HG02852 (cell line): ENCODE results near the gene TANGO6.
"Not testable (repeated sequence)": the region's sequence is repeated elsewhere in the genome, so short reads cannot be mapped to it uniquely, and the experiment has no call there.

ENCODE experiments used
- ATAC-seq: cut with Tn5 transposase; IDR thresholded peaks from one replicate; pipeline ENCODE4 v1.9.1; 2021; ENCODE audit warnings: mild to moderate bottlenecking, moderate library complexity; ENCODE audit not compliant: unreplicated experiment

Gene TANGO6

DNA sequence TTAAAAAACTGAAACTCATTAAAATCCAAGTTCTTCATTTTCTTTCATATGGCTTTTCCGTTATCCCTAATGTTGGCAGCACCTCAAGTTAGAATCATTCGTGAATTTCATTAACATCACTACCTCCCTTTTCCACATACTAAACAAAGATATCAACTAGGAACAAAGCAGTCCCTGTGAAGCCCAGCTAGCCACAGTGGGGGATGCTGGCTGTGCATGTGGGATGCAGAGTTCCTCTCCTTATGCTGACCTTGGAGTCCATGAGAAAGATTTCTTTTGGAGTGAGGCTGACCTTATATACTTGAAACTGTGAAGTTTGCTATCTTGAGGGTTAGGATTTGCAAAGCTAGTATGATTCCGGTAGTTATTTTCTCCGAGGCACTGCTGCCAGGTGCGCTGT is 117.6 kb downstream of the TANGO6 start:
- ATAC-seq, result no peak

DNA sequence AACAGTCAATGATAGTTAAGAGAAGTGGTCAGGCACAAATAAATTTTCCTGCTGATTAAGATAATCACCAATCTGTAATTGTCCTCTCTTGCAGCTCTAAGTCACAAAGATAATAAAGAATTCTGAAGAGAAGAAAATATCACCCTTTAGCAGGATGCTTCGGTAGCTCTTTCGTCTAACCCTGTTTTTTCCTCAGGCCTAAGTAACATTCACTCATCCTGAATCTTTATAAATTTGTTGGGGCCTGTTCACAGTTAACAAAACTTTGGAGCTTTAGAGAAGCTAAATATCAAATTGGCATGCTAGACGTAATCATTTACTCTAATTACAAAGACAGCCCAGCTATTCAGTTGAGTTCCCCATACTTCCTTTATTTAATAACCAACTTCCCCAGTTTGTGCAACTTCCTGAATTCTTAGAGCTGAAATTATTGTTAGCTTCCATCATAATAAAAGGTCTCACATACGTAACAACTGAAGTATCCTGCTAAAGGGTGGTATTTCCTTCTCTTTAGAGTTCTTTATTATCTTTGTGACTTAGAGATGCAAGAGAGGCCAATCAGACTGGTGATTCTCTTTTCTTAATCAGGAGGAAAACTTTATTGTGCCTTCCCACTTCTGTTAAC is 118.6 kb downstream of the TANGO6 start:
- no peak for ATAC-seq

DNA sequence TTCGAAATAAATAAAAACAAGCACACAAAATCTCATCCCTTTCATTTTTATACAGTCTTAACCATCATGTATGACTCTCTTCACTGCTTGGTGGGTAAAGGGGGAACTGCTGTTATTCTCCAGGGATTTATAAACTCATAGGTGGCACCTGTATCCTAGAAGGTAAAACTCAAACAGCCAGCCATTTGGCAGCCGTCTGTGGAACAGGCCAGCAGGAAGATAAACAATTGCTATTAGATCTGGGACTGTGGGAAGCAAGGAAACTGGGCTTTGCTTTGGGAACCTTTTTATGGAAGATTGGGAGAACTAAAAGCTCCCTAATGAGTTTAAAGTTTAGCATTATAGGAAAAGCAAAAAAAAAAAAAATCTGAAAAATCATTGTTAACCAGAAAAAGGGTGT is 126.0 kb downstream of the TANGO6 start:
- ATAC-seq, result no peak

DNA sequence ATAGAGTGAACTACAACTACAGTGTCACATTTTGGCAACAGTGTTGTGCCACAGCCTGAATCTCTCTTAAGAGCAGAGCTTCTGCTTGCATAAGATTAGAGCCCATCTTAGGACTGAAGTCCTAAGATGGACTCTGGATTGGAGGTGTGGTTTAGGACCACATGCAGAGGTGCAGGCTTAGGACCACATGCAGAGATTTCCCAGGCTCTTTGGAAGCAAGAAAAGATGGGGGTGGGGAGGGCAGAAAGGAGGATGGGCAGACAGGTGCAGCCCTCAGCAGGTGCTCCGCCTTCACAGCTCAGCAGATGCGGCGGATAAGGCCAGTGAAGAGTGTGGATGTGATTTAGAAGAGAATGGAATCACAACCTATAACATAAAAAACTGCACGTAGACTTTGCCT is 128.7 kb downstream of the TANGO6 start:
- ATAC-seq, result no peak

DNA sequence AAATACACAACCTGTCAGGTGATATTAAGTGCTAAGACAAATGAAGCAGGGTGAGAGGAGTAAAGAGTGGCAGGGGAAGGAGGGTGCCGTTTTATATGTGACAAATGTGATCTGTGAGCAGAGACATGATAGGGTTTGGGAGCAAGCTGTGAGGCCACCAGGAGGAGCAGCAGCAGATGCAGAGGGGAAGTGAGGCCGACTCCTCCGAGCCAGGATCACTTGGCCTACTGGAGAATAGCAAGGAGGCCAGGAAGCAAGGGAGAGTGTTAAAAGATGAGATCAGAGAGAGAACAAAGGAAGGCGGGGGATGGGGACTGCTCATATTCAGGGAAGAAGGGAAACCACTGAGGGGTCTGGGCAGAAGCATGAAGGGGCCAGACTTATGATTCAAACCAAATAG is 129.4 kb downstream of the TANGO6 start:
- no peak for ATAC-seq

DNA sequence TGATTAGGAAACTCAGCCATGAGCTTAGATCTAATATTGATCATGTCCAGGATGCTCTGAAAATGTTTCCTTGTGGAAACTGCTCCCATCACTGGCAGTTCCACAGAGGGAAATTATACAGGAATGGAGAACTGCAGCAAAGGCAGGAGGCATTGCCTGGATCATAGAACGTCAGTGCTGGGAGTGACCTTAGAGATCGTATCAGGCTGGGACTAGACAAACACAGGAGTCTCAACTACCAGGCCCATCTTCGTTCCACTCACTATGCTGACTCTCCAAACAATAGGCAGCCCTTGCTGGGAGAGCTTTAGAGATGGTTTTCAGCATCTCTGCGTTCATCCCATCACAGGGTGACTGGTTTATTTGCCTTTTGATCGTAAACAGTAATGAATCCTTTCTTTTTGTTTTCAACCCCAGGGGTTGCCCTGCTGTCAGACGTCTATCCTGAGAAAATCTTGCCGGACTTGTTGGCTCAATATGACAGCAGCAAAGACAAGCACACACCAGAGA is 130.3 kb downstream of the TANGO6 start:
- ATAC-seq, result no peak

DNA sequence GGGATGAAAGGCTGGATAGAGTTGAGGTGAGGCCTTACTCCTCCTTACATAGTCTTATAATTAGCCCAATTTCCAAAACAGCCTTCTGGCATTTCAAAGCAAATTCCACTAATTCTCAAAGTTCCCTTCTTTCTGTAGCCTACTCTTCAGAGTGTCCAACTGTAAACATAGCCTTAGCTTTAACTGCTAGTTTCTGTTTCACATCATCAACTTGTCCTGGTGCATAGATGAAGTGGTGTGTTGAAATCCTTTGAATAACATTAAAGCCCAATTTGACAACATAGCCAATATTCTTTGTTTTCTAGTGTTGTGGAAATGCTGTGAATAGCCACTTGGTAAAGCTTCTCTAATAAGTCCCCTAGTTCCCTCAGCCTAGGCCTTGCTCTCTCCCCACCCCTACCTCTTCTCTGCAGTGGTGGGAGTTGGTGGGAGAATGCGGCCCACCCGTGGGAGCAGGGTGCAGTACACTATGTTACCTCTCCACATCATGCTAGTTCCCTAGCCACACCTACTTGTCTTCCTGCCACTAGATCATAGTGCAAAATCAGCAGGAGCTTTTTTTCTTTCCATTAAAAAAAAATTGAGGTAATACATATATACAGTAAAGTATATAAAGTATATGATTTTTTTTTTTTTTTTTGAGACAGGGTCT is 135.1 kb downstream of the TANGO6 start:
- ATAC-seq, result no peak

DNA sequence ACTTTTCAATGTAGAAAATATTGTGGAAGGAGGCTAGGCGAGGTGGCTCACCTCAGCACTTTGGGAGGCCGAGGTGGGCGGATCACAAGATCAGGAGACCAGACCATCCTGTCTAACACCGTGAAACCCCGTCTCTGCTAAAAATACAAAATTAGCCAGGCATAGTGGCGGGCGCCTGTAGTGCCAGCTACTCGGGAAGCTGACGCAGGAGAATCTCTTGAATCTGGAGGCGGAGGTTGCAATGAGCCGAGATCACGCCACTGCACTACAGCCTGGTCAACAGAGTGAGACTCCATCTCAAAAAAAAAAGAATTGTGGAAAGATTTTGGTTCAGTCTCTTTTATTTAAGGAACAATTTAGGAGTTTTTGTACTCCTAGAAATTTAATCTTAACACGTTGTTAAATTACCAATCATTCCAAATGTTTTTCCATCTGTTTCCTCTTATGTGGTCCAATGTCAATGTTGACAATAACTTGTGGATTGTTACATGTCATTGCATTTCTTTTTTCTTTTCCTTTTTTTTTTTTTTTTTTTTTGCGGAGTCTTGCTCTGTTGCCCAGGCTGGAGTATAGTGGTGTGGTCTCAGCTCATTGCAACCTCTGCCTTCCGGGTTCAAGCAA is 137.5 kb downstream of the TANGO6 start:
- ATAC-seq, result no peak

DNA sequence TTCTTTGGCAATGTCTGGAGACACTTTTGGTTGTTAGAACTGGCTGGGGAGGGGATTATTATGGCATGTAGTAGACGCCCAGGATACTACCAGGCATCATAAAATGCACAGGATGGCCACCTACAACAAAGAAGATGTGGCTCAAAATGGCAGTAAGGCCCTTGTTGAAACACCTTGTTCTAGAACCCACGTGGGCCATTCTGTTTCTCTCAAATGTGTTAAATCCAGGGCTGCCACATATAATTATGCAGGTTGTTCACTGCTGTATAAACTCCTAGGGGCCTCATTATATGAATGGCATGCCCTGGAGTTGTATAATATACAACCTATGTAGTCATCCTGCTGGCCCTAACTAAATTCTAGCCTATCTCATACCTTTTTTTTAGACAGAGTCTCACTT is 138.6 kb downstream of the TANGO6 start:
- ATAC-seq, result no peak

DNA sequence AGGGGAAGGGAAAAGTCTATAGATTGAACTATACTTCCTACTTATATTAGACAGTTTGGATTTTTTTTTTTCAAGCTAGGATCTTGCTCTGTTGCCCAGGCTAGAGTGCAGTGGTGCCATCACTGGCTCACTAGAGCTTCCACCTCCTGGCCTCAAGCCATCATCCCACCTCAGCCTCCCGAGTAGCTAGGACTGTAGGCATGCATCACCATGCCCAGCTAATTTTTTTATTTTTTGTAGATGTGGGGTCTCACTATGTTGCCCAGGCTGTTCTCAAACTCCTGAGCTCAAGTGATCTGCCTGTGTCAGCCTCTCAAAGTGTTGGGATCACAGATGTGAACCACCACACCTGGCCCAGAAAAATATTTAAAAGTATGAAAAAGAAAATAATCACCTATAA is 141.1 kb downstream of the TANGO6 start:
- no peak for ATAC-seq

DNA sequence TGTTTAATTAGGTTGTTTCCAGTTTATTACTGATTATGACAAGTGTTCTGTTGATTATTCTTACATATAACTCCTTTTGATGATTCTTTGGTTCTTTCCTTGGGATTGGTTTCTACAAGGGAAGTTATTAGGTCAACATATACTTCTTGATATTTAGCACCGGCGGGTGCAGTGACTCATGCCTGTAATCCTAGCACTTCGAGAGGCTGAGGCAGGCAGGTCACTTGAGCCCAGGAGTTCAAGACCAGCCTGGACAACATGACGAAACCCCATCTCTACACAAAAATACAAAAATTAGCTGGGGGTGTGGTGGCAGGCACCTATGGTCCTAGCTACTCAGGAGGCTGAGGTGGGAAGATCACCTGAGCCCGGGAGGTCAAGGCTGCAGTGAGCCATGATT is 141.9 kb downstream of the TANGO6 start:
- ATAC-seq, result no peak

DNA sequence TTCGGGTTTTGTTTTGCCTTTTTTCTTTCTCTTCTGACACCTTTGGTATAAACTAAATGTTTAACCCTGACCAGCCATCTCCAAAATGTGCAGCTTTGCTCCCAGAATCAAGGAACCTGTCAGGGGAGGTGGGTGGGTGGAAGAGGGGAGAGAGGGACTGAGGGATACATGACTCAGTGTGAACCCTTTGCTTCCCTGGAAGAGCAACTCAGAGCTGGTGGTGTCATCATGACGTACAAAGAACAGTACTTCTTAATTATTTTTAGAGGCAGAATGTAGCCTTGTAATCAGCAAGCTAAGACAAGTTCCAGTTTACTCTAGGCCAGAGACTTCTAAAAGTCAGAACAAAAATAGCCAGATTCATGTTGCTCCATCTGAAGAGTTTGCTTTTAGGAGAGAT is 142.5 kb downstream of the TANGO6 start:
- no peak for ATAC-seq

DNA sequence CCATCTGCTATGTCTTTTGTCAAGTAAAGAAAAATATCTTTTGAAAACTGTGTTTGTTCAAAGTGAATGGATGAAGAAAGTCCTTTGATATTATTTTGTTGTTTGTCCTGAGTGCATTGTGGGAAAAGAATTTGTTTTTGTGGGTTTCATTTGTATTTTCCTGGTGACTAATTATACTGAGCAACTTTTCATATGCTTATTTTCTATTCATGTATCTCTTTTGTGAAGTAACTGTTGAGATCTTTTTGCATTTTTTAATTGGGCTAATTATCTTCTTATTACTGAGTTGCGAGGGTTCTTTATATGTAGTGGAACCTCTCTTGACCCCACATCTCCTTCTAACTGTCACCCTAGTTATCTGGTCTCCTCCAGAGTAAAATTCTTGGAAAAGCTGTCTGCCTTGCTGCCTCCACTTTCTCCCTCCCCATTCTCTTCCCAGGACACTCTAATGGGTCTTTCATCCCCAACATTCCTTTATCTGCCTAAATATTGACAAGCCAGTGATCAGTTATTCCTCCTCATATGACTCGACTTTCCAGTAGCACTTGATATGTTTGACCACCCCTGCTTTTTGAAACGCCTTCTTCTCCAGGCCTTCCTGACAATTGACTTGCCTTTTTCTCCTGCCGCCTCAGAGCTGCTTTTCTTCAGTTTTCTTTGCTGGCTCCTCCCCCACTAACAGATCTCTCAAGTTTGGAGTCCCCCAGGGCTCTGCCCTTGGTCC is 144.6 kb downstream of the TANGO6 start:
- no peak for ATAC-seq

DNA sequence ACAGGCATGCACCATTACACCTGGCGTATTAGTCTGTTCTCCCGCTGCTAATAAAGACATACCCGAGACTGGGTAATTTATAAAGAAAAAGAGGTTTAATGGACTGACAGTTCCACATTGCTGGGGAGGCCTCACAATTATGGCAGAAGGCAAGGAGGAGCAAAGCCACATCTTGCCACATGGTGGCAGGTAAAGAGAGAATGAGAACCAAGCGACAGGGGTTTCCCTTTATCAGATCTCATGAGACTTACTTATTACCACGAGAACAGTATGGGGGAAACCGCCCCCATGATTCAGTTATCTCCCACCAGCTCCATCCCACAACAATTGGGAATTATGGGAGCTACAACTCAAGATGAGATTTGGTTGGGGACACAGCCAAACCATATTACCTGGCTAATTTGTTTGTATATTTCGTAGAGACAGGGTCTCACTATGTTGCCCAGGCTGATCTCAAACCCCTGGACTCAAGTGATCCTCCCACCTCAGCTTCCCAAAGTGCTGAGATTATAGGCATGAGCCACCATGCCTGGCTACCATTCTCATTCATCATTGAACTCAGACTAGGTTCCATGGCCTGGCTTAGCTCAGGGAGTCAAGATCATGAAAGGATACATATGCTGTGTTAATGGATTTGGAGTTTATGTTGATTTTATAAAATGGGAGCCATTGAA is 147.0 kb downstream of the TANGO6 start:
- ATAC-seq, result not testable (repeated sequence)

DNA sequence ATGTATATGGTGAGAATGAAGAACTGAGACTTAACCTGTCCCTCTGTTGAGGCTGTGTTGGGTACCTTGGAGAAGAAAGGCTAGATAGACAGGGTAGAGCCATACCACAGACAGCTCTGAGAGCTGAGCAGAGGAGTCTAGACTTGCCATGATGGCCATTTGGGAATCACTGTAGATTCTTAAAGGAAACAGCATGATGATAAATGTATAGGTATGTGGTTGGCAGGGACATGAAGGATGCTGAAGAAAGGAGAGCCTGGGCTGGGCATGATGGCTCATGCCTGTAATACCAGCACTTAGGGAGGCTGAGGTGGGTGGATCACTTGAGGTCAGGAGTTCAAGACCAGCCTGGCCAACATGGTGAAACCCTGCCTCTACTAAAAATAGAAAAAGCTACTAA is 147.7 kb downstream of the TANGO6 start:
- no peak for ATAC-seq

DNA sequence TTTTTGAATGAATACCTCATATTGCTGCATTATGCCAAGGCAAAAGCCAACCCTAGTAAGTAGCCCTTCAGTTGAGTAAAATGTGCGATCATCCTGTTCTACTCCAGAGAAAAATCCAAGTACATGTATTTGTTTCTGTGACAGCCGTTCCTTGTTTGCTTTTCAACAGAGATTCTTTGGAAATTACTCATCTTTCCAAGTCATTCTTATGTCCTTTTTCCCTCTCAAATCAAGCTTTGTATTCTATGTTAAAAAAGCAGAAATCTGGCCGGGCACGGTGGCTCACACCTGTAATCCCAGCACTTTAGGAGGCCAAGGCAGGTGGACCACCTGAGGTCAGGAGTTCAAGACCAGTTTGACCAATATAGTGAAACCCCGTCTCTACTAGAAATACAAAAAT is 149.2 kb downstream of the TANGO6 start:
- ATAC-seq, result no peak

DNA sequence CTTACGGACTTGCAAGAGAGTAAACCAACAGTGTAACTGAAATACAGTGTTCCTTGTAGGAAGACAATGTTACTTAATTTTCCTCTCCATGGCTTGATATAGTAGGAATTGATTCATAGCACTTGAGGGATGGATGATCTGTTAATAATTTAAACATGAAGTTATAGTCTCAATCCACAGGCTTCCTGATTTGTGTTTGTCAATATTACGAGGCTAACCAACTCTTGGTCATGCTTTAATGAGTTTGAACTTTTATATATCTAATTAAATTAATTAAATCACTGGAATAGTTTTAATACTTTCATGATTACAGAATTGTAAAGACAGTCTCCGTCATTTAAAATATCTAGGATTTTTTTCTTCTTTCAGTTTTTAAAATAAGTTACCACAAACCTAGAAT is 150.1 kb downstream of the TANGO6 start:
- ATAC-seq, result no peak

DNA sequence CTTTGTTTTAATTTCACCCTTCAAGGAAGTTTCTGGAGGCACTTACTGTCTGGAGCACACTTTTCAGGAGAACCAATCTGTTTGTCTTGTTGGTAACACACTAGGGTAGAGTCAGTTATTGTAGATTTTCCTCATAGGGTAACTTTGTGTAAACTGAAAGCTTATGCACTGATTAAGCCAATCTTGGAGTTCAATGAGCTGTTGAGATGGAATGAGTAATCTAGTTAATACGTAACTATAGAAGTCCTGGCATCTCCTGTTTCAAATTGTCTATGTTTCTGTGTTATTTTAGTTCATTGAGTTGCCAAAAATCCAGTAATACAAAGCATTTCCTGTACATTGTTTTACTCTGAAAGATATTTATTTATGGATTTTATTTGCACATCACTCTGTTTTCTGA is 150.6 kb downstream of the TANGO6 start:
- no peak for ATAC-seq

DNA sequence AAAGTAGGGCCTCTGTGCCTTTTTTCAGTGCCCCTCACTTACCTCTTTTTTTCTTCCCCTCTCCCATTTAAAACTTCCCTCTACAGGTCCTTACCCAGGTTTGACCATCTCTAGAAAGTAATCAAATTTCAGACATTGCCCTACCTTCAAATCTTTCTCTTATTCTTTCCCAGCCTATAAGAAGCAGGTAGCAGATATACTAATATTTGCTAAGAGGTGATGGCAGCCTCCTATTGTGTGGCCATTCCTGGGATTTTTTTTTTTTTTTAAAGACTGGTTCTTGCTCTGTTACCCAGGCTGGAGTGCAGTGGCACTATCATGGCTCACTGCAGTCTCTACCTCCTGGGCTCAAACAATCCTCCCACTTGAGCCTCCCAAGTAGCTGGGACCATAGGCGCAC is 151.0 kb downstream of the TANGO6 start:
- no peak for ATAC-seq

DNA sequence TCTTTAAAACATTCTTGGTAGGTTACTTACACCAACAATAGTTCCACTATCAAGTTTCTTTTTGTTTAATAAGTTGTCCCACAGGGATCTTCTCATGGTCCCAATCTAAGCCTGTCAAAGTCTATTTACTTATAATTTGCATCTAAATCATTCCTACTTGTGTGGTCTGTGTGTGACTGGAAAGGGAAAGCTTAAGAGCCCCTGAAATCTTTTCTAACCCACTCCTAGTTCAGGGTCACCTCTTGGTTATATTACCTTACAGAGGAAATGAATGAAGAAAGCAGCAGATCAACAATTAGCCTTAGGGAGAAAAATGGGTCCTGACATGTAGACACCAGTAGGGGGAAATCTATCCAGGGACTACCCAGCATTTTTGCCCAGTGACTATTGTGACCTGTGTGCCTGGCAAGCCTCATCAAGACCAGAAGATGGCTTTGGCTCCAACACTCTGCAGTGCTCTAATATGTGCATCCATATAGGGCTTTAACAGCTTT is 151.7 kb downstream of the TANGO6 start:
- ATAC-seq, result no peak

DNA sequence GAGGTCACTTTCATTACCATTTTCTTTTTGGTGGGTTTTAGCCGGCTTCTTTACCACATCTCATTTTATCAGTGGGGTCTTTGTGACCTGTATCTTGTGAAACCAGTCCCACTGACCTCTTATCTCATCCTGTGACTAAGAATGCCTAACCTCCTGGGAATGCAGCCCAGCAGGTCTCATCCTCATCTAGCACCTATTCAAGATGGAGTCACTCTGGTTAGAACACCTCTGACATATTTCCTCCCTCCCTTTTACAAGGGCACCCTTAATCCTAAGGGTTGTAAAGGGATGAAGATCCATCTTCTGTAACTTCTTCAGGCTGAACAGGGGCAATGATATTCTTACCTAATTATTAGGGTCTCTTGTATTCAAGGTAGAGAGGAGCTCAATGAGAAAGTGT is 154.2 kb downstream of the TANGO6 start:
- ATAC-seq, result no peak
